Measurements from ENCODE around the gene PRR13.

DNA sequence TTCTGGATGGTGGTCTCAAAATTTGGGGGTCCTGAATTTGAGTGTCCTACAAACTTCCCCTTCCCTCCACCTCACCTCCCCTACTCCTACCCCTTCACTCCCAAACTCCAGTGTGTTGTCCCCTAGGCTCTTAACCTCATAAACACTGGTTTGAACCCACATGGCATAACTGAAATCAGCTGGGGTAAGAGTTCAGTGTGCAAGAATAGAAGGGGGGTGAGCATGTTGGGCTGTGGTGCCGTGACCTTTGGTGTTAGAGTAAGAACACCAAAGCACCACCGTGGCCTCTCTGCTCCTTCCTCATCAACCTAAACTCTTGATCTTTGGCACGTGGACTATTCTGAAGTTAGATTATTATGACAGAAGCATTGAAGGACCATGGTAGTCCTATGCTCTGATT is 21.4 kb downstream of the PRR13 start:
- TF ChIP-seq POLR2AphosphoS5 (IDR thresholded peaks at IDR 0.05) = no peak
- TF ChIP-seq, protein P1, sequence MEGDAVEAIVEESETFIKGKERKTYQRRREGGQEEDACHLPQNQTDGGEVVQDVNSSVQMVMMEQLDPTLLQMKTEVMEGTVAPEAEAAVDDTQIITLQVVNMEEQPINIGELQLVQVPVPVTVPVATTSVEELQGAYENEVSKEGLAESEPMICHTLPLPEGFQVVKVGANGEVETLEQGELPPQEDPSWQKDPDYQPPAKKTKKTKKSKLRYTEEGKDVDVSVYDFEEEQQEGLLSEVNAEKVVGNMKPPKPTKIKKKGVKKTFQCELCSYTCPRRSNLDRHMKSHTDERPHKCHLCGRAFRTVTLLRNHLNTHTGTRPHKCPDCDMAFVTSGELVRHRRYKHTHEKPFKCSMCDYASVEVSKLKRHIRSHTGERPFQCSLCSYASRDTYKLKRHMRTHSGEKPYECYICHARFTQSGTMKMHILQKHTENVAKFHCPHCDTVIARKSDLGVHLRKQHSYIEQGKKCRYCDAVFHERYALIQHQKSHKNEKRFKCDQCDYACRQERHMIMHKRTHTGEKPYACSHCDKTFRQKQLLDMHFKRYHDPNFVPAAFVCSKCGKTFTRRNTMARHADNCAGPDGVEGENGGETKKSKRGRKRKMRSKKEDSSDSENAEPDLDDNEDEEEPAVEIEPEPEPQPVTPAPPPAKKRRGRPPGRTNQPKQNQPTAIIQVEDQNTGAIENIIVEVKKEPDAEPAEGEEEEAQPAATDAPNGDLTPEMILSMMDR (IDR thresholded peaks at IDR 0.05) = no peak
- TF ChIP-seq POLR2A (IDR thresholded peaks at IDR 0.05) = no peak
- no peak for TF ChIP-seq EP300 (IDR thresholded peaks at IDR 0.05)
